T-helper 1 cell treated with Interleukin-12 subunit alpha and Interleukin-12 subunit beta and Interleukin-4 antibody, amounts not matched to agents 30 ng/mL and 1 ng/mL, for 36 hours (primary cell): ENCODE measurements around the gene USH2A. TPM values are rescaled to one million over a fixed set of nuclear protein-coding genes. Genes with fewer than 3 reads are reported as not detected.

Source experiments
- intact Hi-C: fragments of 100-400 bp; cut with micrococcal nuclease; formaldehyde crosslinking; loops from one replicate; pipeline ENCODE4 v1.15.1; 2024
- total RNA-seq: library from RNA; stranded (reverse); gene quantifications from 2 replicates; pipeline ENCODE4 v1.2.3, GENCODE V29; 2022

USH2A gene
- total RNA-seq: not detected in 2 replicates

- intact Hi-C loops: no loop called here
These were observed at the start of gene USH2A for GRCh38 chr1:216422821-216423520. Gene USH2A, minus strand, starts transcription at chr1:216423448. Its CDS starts 1,112 bp downstream, at chr1:216422336.

GRCh38 chr1:216466162-216466801, 43.0 kb upstream of the USH2A start:
- intact Hi-C loops: no loop called here

GRCh38 chr1:216464489-216464888, 41.2 kb upstream of the USH2A start:
- intact Hi-C loops: no loop called here

GRCh38 chr1:216462066-216462775, 39.0 kb upstream of the USH2A start:
- intact Hi-C loops: no loop called here

- intact Hi-C loops: no loop called here
These were observed 38.2 kb upstream of the USH2A start for GRCh38 chr1:216461466-216461865.

- intact Hi-C loops: no loop called here
These were observed 36.5 kb upstream of the USH2A start for GRCh38 chr1:216459651-216460207.

- intact Hi-C loops: no loop called here
These were observed 35.6 kb upstream of the USH2A start for GRCh38 chr1:216458812-216459211.

- intact Hi-C loops: no loop called here
These were observed 34.1 kb upstream of the USH2A start for GRCh38 chr1:216457356-216457755.

- intact Hi-C loops: no loop called here
These were observed 33.4 kb upstream of the USH2A start for GRCh38 chr1:216456682-216457081.

- intact Hi-C loops: no loop called here
These were observed 30.5 kb upstream of the USH2A start for GRCh38 chr1:216453777-216454176.

- intact Hi-C loops: no loop called here
These were observed 27.0 kb upstream of the USH2A start for GRCh38 chr1:216450227-216450626.

- intact Hi-C loops: no loop called here
These were observed 24.8 kb upstream of the USH2A start for GRCh38 chr1:216448011-216448510.

- intact Hi-C loops: no loop called here
These were observed 14.4 kb upstream of the USH2A start for GRCh38 chr1:216437603-216438002.

- intact Hi-C loops: no loop called here
These were observed 11.0 kb upstream of the USH2A start for GRCh38 chr1:216434232-216434631.

- intact Hi-C loops: no loop called here
These were observed 9.9 kb upstream of the USH2A start for GRCh38 chr1:216433175-216433574.

- intact Hi-C loops: no loop called here
These were observed 7.5 kb upstream of the USH2A start for GRCh38 chr1:216430744-216431143.

- intact Hi-C loops: no loop called here
These were observed 2.3 kb upstream of the USH2A start for GRCh38 chr1:216425577-216425976.

- intact Hi-C loops: no loop called here
These were observed 2.5 kb downstream of the USH2A start for GRCh38 chr1:216420746-216421145.

GRCh38 chr1:216420263-216420662, 3.0 kb downstream of the USH2A start:
- intact Hi-C loops: no loop called here

GRCh38 chr1:216416488-216416887, 6.8 kb downstream of the USH2A start:
- intact Hi-C loops: no loop called here

- intact Hi-C loops: no loop called here
These were observed 13.2 kb downstream of the USH2A start for GRCh38 chr1:216410026-216410425.

- intact Hi-C loops: no loop called here
These were observed 32.3 kb downstream of the USH2A start for GRCh38 chr1:216390956-216391355.
